ENCODE data around the gene MRPL23.

Gene MRPL23

GRCh38 chr11:1917523-1918435 lies 29.4 kb upstream of the MRPL23 start:
- Mint-ChIP-seq H3K4me3 (no peak overlapping the region), H3K36me3 (ENCODE audit: low read depth) (peaks cover 11% of the 10 kb centered on the region), H3K4me1 (ENCODE audit: low read depth) (peaks cover 18% of the 10 kb centered on the region), H3K27me3 (peaks cover 32% of the 10 kb centered on the region), H3K9me3 (no peaks in the 10 kb centered on the region), H3K27ac (no peak overlapping the region)
- intact Hi-C loops (cut with micrococcal nuclease) = loop anchor here (5.0 kb wide), 1 partner anchor 80 kb away; the partner anchor contains the start of gene TNNI2

- Mint-ChIP-seq H3K4me1 (ENCODE audit: low read depth) (peaks cover 11% of the 10 kb centered on the region), H3K27ac (no peak overlapping the region), H3K27me3 (peaks cover 38% of the 10 kb centered on the region), H3K36me3 (ENCODE audit: low read depth) (peaks cover 11% of the 10 kb centered on the region), H3K4me3 (no peak overlapping the region), H3K9me3 (no peaks in the 10 kb centered on the region)
- intact Hi-C loops (cut with micrococcal nuclease) = loop anchor here (5.0 kb wide), 1 partner anchor 81 kb away; the partner anchor contains the start of gene TNNI2
Observed at GRCh38 chr11:1918436-1919315, 28.5 kb upstream of the MRPL23 start.

- Mint-ChIP-seq H3K4me3 (no peak within 1 kb of the TSS), H3K27ac (no peak within 1 kb of the TSS), H3K27me3 (peaks cover 44% of the 10 kb centered on the region), H3K9me3 (no peaks in the 10 kb centered on the region), H3K4me1 (ENCODE audit: low read depth) (peaks cover 10% of the 10 kb centered on the region), H3K36me3 (ENCODE audit: low read depth) (peaks cover 11% of the 10 kb centered on the region)
- intact Hi-C loops (cut with micrococcal nuclease) = loop anchor here (5.0 kb wide), 1 partner anchor 82 kb away; the partner anchor contains the start of gene TNNI2
Observed at GRCh38 chr11:1919391-1920127, 27.6 kb upstream of the MRPL23 start, which contains the start of gene TNNT3. Gene TNNT3 (plus strand): TSS chr11:1919703. CDS start chr11:1922875, 3,172 bp downstream.

- intact Hi-C loops (cut with micrococcal nuclease) = no loop called here
- Mint-ChIP-seq H3K9me3 (no peaks in the 10 kb centered on the region), H3K36me3 (ENCODE audit: low read depth) (peaks cover 11% of the 10 kb centered on the region), H3K27me3 (peaks cover 41% of the 10 kb centered on the region), H3K27ac (no peak overlapping the region), H3K4me1 (ENCODE audit: low read depth) (peaks cover 10% of the 10 kb centered on the region), H3K4me3 (no peak overlapping the region)
Observed at GRCh38 chr11:1920128-1920908, 26.8 kb upstream of the MRPL23 start.

- no peak overlapping the region for H3K4me3 Mint-ChIP-seq
- H3K9me3 Mint-ChIP-seq = no peaks in the 10 kb centered on the region
- H3K36me3 Mint-ChIP-seq (ENCODE audit: low read depth) = peaks cover 5% of the 10 kb centered on the region
- intact Hi-C loops (cut with micrococcal nuclease) = no loop called here
- H3K27me3 Mint-ChIP-seq = peaks cover 42% of the 10 kb centered on the region
- no peak overlapping the region for H3K27ac Mint-ChIP-seq
- peaks cover 5% of the 10 kb centered on the region for H3K4me1 Mint-ChIP-seq (ENCODE audit: low read depth)
Observed at GRCh38 chr11:1920909-1921573, 26.1 kb upstream of the MRPL23 start.

GRCh38 chr11:1921574-1922141 lies 25.5 kb upstream of the MRPL23 start:
- no peak overlapping the region for H3K27ac Mint-ChIP-seq
- no peaks in the 10 kb centered on the region for H3K36me3 Mint-ChIP-seq (ENCODE audit: low read depth)
- intact Hi-C loops (cut with micrococcal nuclease) = no loop called here

GRCh38 chr11:1922481-1923081 lies 24.6 kb upstream of the MRPL23 start:
- Mint-ChIP-seq H3K27ac (no peak overlapping the region), H3K4me3 (no peak overlapping the region), H3K9me3 (no peaks in the 10 kb centered on the region), H3K36me3 (ENCODE audit: low read depth) (no peaks in the 10 kb centered on the region), H3K27me3 (peaks cover 53% of the 10 kb centered on the region), H3K4me1 (ENCODE audit: low read depth) (peaks cover 12% of the 10 kb centered on the region)
- intact Hi-C loops (cut with micrococcal nuclease) = no loop called here

More at GRCh38 chr11:1921574-1922141, 25.5 kb upstream of the MRPL23 start:
- no peak overlapping the region for H3K4me3 Mint-ChIP-seq
- H3K27me3 Mint-ChIP-seq = peaks cover 47% of the 10 kb centered on the region
- H3K4me1 Mint-ChIP-seq (ENCODE audit: low read depth) = peaks cover 10% of the 10 kb centered on the region
- H3K9me3 Mint-ChIP-seq = no peaks in the 10 kb centered on the region

- intact Hi-C loops (cut with micrococcal nuclease) = no loop called here
- Mint-ChIP-seq H3K4me1 (ENCODE audit: low read depth) (peaks cover 12% of the 10 kb centered on the region), H3K9me3 (no peaks in the 10 kb centered on the region), H3K4me3 (no peak overlapping the region), H3K27me3 (peaks cover 57% of the 10 kb centered on the region), H3K36me3 (ENCODE audit: low read depth) (no peaks in the 10 kb centered on the region), H3K27ac (no peak overlapping the region)
Observed at GRCh38 chr11:1923201-1923956, 23.8 kb upstream of the MRPL23 start.

- H3K4me3 Mint-ChIP-seq = no peak overlapping the region
- H3K4me1 Mint-ChIP-seq (ENCODE audit: low read depth) = peaks cover 12% of the 10 kb centered on the region
- H3K27me3 Mint-ChIP-seq = peaks cover 63% of the 10 kb centered on the region
- H3K27ac Mint-ChIP-seq = no peak overlapping the region
- intact Hi-C loops (cut with micrococcal nuclease) = no loop called here
- no peaks in the 10 kb centered on the region for H3K9me3 Mint-ChIP-seq
- no peaks in the 10 kb centered on the region for H3K36me3 Mint-ChIP-seq (ENCODE audit: low read depth)
Observed at GRCh38 chr11:1924181-1924580, 23.0 kb upstream of the MRPL23 start.

- peaks cover 12% of the 10 kb centered on the region for H3K4me1 Mint-ChIP-seq (ENCODE audit: low read depth)
- H3K9me3 Mint-ChIP-seq = no peaks in the 10 kb centered on the region
- H3K36me3 Mint-ChIP-seq (ENCODE audit: low read depth) = no peaks in the 10 kb centered on the region
- peaks cover 63% of the 10 kb centered on the region for H3K27me3 Mint-ChIP-seq
- H3K4me3 Mint-ChIP-seq = no peak overlapping the region
- no peak overlapping the region for H3K27ac Mint-ChIP-seq
- intact Hi-C loops (cut with micrococcal nuclease) = no loop called here
Observed at GRCh38 chr11:1924646-1925372, 22.3 kb upstream of the MRPL23 start.
